GM18499 (cell line): ENCODE measurements around the gene SMIM35.

Source experiments
- ATAC-seq: cut with Tn5 transposase; IDR thresholded peaks from one replicate; pipeline ENCODE4 v1.9.1; 2021; ENCODE audit warnings: moderate number of reproducible peaks; ENCODE audit not compliant: insufficient read depth, unreplicated experiment

Gene SMIM35

DNA sequence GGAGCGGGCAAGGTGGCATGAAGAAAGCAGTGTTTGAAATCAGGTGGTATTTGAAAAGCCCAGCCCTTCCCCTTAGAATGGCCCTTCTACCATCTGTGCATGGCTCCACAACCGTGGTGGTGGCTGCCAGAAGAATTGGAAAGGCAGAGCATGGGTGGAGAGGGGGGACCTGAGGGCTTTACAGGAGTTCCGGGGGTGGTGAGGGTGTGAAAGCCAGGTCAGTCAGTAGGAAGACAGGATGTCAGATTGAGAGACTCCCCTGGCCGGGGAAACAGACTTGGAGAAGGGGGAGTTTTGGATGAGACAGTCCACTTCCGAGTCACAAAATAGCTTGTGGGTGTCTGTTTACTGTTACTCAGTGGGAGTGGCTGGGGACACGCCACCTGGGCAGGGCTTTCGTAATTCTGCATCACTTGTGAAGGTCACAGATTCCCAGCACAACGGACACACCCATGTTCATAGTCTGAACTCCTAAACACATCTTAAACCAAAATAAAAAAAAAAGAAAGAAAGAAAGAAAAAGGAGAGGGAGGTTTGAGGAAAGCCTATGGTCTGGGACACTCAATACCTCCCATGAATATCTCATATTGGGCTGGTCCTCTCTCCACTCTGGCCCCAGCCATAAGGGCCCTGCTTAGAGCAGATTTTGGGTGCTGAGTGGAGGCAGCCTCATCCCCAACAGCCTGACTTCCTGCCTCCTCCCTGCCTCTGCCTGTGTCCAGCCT lies 24.4 kb upstream of the SMIM35 start:
- ATAC-seq, result no peak

DNA sequence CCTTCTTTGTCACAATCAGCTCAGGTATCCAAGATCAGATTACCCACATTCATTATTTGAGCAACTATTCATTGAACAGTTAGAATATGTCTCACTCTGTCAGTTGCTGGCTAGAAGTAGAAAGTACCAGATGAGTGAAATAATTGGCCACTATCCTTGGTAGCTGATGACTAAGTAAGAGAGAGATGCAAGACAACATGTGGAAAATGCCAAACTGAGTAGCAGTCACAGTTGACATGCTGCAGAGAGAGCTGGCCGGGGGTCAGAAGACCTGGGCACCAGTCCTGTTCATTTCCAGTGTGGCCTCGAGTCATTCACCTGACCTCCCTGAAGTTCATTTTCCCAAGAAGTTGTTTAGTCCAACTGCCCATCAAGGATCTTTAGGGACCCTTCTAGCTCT lies 22.5 kb upstream of the SMIM35 start:
- no peak for ATAC-seq

GRCh38 chr11:118108513-118108912 lies 21.8 kb upstream of the SMIM35 start:
- no peak for ATAC-seq

DNA sequence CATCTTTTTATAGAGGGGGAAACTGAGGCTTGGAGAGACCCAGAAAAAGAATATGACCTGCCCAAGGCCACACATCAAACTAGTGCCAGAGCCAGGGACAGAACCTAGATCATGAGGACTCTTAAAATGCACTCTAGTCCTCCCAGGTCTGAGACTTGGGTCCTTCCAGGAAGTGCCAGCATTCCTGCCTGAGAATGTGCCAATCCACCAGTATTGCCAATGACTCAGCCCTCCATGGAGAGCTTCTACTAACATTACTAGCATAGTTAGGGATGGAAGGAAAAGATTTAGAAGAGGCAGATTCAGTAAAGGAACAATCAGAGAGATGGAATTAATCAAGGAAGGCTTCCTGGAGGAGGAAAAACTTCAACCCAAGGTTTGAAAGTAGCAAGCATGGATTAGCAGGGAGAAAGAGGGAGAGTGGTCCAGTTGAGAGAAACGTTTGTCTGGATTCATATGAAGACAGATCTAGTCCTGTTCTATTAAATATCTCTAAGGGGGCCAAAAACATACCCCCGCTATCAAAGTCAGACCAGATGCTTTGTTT lies 20.1 kb upstream of the SMIM35 start:
- no peak for ATAC-seq

DNA sequence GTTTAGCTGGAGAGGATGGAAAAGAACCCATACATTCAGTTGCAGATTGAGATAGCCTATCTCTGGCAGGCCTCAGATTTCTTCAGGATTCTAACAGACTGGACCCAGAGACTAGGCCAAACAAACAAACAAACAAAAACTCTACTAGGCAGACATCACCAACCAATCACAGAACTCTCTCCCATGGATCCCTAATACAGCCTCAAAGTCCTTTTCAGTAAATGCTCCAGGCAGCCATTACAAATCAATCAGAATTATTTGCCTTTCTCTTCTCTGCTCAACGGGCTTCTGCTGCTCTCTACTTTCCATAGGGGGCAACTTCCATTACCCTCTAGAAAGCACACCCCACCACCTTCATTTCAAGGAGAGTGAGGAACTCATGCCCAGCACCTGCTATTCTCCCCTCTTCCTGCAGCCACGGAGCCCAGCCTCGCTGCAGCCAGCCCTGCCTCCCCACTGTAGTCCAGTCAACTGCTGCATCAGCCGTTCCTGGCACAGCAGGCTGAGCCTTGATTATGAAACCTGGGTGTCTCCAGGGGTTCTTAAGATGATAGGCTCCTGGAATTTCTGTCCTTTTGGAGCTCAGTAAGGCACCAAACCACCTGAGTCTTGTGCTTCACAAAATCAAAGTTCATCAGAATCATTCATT lies 19.0 kb upstream of the SMIM35 start:
- no peak for ATAC-seq

- no peak for ATAC-seq
Observed at GRCh38 chr11:118104491-118104890, 17.7 kb upstream of the SMIM35 start.

DNA sequence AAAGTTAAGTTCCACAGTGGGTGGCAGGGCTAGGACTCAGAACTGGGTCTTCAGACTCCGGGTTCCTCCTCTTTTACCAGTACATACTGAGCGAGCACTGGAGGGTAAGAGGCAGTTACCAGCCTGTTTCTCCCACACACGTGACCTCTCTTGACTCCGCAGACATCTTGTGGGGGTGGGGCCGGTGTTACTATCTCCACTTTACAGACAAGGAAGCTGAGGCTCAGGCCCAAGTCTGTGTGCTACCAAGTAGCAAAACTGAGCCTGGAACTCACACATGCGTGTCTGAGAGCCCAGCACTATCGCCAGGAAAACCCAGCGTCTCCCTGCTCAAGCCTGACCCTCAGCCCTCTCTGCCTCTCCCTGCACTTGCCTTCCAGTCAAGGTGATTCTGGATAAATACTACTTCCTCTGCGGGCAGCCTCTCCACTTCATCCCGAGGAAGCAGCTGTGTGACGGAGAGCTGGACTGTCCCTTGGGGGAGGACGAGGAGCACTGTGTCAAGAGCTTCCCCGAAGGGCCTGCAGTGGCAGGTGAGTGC lies 16.0 kb upstream of the SMIM35 start:
- ATAC-seq, result no peak

- ATAC-seq, result no peak
Observed at GRCh38 chr11:118100691-118101232, 14.0 kb upstream of the SMIM35 start.

- no peak for ATAC-seq
Observed at GRCh38 chr11:118099838-118100556, 13.2 kb upstream of the SMIM35 start.

DNA sequence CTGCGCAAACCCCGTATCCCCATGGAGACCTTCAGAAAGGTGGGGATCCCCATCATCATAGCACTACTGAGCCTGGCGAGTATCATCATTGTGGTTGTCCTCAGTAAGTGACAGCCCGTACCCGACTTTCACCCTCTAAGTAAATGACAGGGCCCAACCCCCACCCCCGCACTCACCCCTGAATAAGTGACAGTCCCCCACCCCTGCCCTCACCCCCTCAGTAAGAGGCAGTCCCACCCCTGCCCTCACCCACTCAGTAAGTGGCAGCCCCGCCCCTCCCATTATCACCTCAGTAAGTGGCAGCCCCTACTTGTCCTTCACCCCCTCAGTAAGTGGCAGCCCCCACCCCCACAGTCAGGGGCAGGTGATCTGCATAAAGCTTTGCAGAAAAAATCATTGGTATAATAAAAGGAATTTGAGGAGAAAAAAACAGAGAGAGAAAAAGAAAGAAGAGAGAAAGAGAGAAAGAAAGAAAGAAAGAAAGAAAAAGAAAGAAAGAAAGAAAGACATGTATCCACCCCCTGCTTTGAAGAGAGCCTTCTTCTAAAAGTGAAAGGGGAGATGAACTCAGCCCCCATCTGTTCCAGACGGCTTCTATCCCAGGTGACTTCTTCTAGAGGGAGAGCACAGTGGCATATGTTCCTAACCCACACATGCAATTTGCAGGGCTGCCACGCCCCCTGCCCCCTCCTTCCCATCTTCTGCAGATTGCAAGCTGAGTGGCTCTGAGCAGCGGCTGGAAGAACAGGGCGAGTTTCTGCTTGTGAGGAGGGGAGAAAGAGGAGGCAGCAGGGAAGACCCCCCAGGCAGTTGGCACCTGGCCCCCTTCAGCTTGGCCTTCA lies 12.5 kb upstream of the SMIM35 start:
- no peak for ATAC-seq

- ATAC-seq, result no peak
Observed at GRCh38 chr11:118095967-118096367, 9.2 kb upstream of the SMIM35 start.

GRCh38 chr11:118095493-118095892 lies 8.7 kb upstream of the SMIM35 start:
- ATAC-seq, result no peak

DNA sequence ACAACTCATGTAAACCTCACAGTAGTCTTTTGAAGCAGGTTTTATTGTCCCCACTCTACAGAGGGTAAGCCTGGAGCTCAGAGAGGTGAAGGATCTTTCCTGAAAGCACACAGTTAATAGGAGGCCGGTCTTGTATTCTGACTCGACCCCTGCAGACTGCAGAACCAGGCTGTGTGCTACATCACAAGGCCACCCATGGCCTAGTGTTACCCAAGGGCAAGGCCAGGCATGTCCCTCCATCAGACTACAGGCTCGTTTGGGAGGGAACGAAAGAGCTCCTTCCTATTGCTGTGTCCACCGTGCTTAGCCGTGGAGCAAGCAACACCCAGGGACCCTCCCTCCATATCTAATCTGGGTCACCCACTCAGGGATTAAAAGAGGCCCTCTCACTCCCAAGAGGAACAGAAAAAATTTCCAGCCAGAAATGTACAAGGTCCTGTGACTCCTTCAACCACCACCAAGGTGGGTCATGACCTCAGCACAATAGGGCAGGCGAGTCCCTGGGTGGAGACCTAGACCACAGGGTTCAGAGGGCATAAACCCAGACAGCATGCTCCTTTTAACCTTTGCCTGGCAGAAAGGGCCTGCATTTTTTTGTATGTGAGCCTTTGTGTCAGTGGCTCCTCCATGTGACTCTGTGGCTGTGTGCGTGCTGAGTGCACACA lies 6.3 kb upstream of the SMIM35 start:
- ATAC-seq, result no peak

- ATAC-seq, result no peak
Observed at GRCh38 chr11:118091690-118092089, 4.9 kb upstream of the SMIM35 start.

GRCh38 chr11:118090545-118091162 lies 3.9 kb upstream of the SMIM35 start:
- ATAC-seq, result no peak

- ATAC-seq, result no peak
Observed at GRCh38 chr11:118088531-118088930, 1.8 kb upstream of the SMIM35 start.

DNA sequence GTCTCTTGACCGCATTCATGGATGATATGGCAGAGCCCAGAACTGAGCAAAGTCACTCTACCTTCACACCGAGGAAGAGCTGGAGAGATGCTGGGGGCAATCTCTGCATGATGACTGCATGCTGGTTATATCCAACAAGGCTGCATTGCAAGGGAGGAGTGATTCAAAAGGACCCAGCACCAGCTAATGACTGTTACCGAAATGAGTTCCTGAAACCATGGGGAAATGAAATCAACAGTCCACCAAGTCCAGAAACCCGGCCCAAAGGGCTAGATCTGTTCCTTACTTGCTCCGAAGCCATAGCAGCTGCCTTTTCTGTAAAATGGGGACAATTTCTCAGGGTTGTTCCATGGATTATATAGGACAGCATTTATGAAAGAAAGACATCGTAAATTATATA lies 1.2 kb upstream of the SMIM35 start:
- ATAC-seq, result no peak

GRCh38 chr11:118084656-118085055 lies 2.1 kb downstream of the SMIM35 start:
- ATAC-seq, result no peak

DNA sequence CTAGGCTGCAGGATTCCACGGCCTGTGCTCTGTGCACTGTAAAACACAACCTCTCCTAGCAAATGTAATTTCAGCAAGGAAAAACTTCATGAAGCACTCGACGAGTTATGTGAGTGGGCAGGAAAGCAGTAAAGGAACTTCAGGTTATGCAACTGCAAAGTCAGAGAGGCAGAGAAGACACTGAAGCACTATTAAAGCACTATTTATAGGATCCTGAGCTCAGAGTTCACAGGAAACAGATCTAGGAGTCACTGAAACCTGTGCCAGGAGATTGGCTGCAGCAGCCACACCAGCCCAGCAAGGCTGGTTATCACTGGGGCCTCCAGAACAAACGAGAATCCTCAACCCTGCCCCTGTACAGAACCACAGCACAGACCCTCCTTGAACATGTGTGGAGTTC lies 2.5 kb downstream of the SMIM35 start:
- no peak for ATAC-seq
